HG02623 (cell line): Measurements from ENCODE around the gene ASH1L.
"Not testable (repeated sequence)": the region's sequence is repeated elsewhere in the genome, so short reads cannot be mapped to it uniquely, and the experiment has no call there.

Source experiments
- ATAC-seq: cut with Tn5 transposase; IDR thresholded peaks from one replicate; pipeline ENCODE4 v1.9.1; 2021; ENCODE audit warnings: moderate library complexity; ENCODE audit not compliant: unreplicated experiment

ASH1L gene

GRCh38 chr1:155563377-155564022, 897 bp upstream of the ASH1L start:
- peak; percentile 4 for ATAC-seq

- peak; percentile 21 for ATAC-seq
Measured at GRCh38 chr1:155561779-155562580, 623 bp downstream of the ASH1L start.

GRCh38 chr1:155555915-155556314, 6.7 kb downstream of the ASH1L start:
- no peak for ATAC-seq

GRCh38 chr1:155553349-155553748, 9.3 kb downstream of the ASH1L start:
- no peak for ATAC-seq

- ATAC-seq, result no peak
Measured at GRCh38 chr1:155548706-155549105, 13.9 kb downstream of the ASH1L start.

- no peak for ATAC-seq
Measured at GRCh38 chr1:155540000-155540874, 22.4 kb downstream of the ASH1L start.

- ATAC-seq, result no peak
Measured at GRCh38 chr1:155537193-155537592, 25.4 kb downstream of the ASH1L start.

GRCh38 chr1:155531624-155532023, 31.0 kb downstream of the ASH1L start:
- ATAC-seq, result no peak

- ATAC-seq, result no peak
Measured at GRCh38 chr1:155529929-155530328, 32.7 kb downstream of the ASH1L start.

GRCh38 chr1:155529109-155529508, 33.5 kb downstream of the ASH1L start:
- no peak for ATAC-seq

- ATAC-seq, result no peak
Measured at GRCh38 chr1:155527677-155528076, 34.9 kb downstream of the ASH1L start.

GRCh38 chr1:155526356-155526755, 36.2 kb downstream of the ASH1L start:
- ATAC-seq, result no peak

GRCh38 chr1:155522069-155522468, 40.5 kb downstream of the ASH1L start:
- no peak for ATAC-seq

- ATAC-seq, result no peak
Measured at GRCh38 chr1:155518484-155518883, 44.1 kb downstream of the ASH1L start.

- no peak for ATAC-seq
Measured at GRCh38 chr1:155514582-155515187, 47.9 kb downstream of the ASH1L start.

- no peak for ATAC-seq
Measured at GRCh38 chr1:155513300-155513916, 49.2 kb downstream of the ASH1L start.

GRCh38 chr1:155511385-155511784, 51.2 kb downstream of the ASH1L start:
- ATAC-seq, result not testable (repeated sequence)

GRCh38 chr1:155509064-155509463, 53.5 kb downstream of the ASH1L start:
- no peak for ATAC-seq

- ATAC-seq, result no peak
Measured at GRCh38 chr1:155507945-155508344, 54.7 kb downstream of the ASH1L start.

- not testable (repeated sequence) for ATAC-seq
Measured at GRCh38 chr1:155505963-155506362, 56.6 kb downstream of the ASH1L start.

GRCh38 chr1:155504207-155504606, 58.4 kb downstream of the ASH1L start:
- no peak for ATAC-seq
